ENCODE results near the gene MACC1. TPM values are rescaled to one million over a fixed set of nuclear protein-coding genes. Genes with fewer than 3 reads are reported as not detected.

MACC1 gene
- total RNA-seq, 2 experiments from 2014 or later, result 1.5 to 2.7 TPM

DNA sequence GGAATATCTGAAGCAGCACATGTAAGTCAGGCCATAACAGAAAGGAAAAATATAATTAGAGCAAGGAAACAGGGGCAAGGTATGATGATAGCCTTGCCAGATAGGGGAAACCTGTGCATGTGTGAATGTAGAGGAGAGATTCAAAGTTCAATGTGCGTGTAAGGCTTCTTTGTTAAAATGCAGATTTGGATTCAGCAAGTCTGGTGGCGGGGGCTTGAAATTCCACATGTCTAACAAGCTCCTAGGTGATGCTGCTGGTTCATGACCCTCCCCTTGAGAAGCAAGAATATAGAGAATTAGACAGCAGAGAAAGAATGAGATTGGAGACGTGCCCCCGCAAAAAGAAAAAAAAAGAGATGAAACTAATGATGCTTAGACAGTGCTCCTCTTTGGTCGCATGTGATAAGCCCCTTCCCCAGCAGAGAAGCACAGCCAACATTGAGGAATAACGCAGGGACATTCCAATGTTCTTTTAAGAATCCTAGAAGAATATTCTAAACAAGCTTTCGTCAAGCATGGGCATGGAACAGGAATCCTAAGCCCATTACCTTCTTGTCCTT, 21.1 kb upstream of the MACC1 start:
- no peak for DNase-seq
- no peak for ATAC-seq
- H3K9me3 Mint-ChIP-seq (ENCODE audit: low read depth), result peaks cover 2% of the 10 kb centered on the region
- CTCF ChIA-PET, result no interaction called here
- H3K4me1 Mint-ChIP-seq, result peaks cover 26% of the 10 kb centered on the region
- H3K4me3 Mint-ChIP-seq, result no peak overlapping the region
- no peak overlapping the region for H3K27ac Mint-ChIP-seq
- H3K27me3 Mint-ChIP-seq, result peaks cover 8% of the 10 kb centered on the region
- no peaks in the 10 kb centered on the region for H3K36me3 Mint-ChIP-seq

DNA sequence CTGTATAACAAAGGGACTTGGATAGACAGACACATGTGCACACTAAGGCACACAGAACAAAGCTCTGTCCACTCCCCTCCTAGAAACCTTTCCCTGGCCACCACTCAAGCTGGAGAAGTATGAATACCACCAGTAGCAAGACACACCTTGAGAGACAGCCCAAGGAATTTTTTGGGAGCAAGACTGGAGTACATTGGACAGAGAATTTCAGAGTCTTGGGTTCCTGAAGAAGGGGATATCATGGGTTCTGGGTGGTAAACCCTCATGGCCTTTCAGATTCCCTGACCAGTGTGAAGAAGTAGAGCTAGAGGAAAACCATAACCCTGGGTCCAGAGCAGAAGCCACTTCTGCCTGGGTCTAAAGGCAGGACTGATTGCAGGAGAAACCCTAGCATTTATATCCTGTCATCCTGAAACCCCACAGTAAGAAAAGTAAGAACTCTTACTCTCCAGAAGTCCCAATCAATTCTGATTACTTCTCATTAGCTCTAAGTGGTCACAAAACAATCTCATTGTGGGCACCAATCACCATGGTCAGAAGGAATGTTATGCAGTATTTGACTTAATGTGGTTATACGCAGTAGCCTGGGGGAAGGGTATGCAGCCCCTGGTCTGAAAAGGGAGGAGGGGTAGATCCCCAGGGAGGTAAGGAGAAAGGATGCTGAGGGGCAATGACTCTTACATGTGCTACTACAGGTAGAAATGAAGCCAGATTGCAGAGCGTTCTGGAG, 20.4 kb upstream of the MACC1 start:
- no peak overlapping the region for H3K27ac Mint-ChIP-seq
- CTCF ChIA-PET, result no interaction called here
- no peak for DNase-seq

DNA sequence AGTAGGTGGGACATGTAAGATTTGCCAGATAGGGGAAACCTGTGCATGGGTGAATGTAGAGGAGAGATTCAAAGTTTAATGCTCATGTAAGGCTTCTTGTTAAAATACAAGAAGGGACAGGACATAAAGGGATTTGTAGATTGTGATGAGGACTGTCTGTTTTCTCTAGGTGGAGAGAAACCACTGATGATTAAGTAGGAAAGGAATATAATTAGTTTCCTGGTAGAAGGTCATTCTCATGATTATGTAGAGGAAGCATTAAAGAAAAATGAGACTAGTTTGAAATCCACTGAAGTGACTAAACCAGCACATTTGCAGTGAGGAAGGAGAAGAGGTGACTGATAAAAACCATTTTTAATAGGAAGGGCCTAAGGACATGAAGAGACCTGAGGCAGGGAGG, 19.6 kb upstream of the MACC1 start:
- H3K4me3 Mint-ChIP-seq, result no peak overlapping the region
- peaks cover 26% of the 10 kb centered on the region for H3K4me1 Mint-ChIP-seq
- H3K36me3 Mint-ChIP-seq, result no peaks in the 10 kb centered on the region
- no peak for DNase-seq
- CTCF ChIA-PET, result no interaction called here
- peaks cover 8% of the 10 kb centered on the region for H3K27me3 Mint-ChIP-seq
- H3K9me3 Mint-ChIP-seq (ENCODE audit: low read depth), result peaks cover 2% of the 10 kb centered on the region
- H3K27ac Mint-ChIP-seq, result no peak overlapping the region
- ATAC-seq, result no peak

More for the DNA sequence above, 20.4 kb upstream of the MACC1 start:
- peaks cover 8% of the 10 kb centered on the region for H3K27me3 Mint-ChIP-seq
- no peaks in the 10 kb centered on the region for H3K36me3 Mint-ChIP-seq
- peaks cover 26% of the 10 kb centered on the region for H3K4me1 Mint-ChIP-seq
- no peak overlapping the region for H3K4me3 Mint-ChIP-seq
- ATAC-seq, result no peak
- peaks cover 2% of the 10 kb centered on the region for H3K9me3 Mint-ChIP-seq (ENCODE audit: low read depth)

DNA sequence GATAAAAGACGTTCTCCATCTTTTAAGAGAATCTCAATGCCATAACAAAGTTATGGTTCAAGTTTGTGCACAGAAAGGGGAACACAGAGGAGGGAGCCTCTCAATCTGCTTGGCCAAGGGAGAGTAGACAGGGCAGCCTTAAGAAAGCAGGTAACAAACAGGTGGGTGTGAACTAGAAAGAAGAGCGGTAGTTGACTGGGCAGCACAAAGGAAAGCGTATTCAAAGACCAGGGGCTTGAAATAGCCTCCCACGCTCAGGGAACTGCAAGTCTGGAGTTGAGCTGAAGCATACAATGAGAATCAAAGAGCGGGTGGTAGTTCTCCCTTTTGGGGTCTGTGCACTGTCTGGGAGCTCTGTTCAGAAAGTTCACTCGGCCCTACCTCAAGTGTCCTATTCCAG, 18.9 kb upstream of the MACC1 start:
- H3K4me1 Mint-ChIP-seq, result peaks cover 26% of the 10 kb centered on the region
- no peak for DNase-seq
- no peak for ATAC-seq
- H3K36me3 Mint-ChIP-seq, result no peaks in the 10 kb centered on the region
- H3K4me3 Mint-ChIP-seq, result no peak overlapping the region
- H3K27me3 Mint-ChIP-seq, result peaks cover 8% of the 10 kb centered on the region
- CTCF ChIA-PET, result no interaction called here
- H3K27ac Mint-ChIP-seq, result no peak overlapping the region
- peaks cover 2% of the 10 kb centered on the region for H3K9me3 Mint-ChIP-seq (ENCODE audit: low read depth)

DNA sequence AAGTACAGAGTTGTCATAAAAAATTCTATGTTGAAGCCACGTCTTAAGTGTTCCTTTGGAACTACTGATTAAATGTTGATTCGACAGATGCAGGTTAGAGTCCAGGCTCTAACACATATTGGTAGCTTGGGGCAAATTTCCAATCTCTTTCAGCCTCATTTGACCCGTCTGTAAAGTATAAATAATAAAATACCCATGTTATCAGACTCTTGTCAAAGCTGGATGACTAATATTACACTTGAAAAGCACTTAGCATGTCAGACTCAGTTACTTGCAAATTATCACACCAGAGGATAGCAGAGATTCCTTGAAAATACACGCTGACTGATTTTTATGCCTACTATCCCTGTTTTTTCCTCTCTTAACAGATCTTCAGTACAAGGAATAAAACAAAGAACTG, 18.1 kb upstream of the MACC1 start:
- ATAC-seq (no peak), DNase-seq (no peak)
- no peaks in the 10 kb centered on the region for H3K36me3 Mint-ChIP-seq
- H3K9me3 Mint-ChIP-seq (ENCODE audit: low read depth), result peaks cover 2% of the 10 kb centered on the region
- CTCF ChIA-PET, result interaction anchor here (0.5 kb wide), 1 partner anchor 71 kb away, joined by 4 read pairs; no protein-coding TSS in a partner anchor
- H3K4me1 Mint-ChIP-seq, result peaks cover 20% of the 10 kb centered on the region
- H3K4me3 Mint-ChIP-seq, result no peak overlapping the region
- H3K27ac Mint-ChIP-seq, result no peak overlapping the region
- H3K27me3 Mint-ChIP-seq, result peaks cover 8% of the 10 kb centered on the region

DNA sequence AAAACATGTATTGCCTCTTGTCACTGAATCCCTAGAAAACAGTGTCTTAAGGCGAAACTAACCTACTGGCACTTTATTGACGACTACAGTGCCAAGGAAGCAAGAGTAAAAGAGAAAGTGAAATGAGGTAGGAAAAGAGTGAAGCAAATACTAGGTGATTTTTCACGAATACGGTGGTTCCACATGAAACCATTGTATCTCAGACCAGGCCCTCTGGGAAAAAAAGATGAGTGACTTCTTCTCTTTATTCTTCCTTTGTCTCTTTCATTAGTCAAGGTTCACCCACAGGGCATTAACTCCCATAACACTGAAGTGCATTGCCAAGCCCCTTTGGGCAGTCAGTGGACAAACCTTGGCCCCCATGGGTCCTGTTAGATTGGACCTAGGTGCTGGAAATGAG, 16.2 kb upstream of the MACC1 start:
- CTCF ChIA-PET, result no interaction called here
- H3K4me3 Mint-ChIP-seq, result no peak overlapping the region
- H3K4me1 Mint-ChIP-seq, result peaks cover 7% of the 10 kb centered on the region
- H3K9me3 Mint-ChIP-seq (ENCODE audit: low read depth), result peaks cover 2% of the 10 kb centered on the region
- H3K27me3 Mint-ChIP-seq, result peaks cover 8% of the 10 kb centered on the region
- DNase-seq, result no peak
- no peaks in the 10 kb centered on the region for H3K36me3 Mint-ChIP-seq
- H3K27ac Mint-ChIP-seq, result no peak overlapping the region
- ATAC-seq, result no peak

DNA sequence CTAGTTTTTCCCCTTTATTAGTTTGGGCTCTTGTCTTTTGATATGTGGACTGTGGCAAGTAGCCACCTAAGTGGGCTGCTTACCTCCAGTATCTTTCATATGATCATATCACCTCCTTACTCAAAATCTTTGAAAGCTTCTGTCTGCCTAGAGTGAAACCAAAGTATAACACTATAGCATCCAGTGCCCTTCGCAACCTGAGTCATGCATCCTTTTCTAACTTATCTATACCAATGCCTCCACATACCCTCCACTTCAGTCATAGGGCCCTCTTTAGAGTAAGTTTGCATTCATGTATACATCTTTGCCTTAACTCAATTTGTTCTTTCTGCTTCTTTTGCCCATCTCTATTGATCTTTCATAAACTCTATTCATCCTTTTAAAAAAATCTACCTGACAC, 15.7 kb upstream of the MACC1 start:
- peaks cover 8% of the 10 kb centered on the region for H3K27me3 Mint-ChIP-seq
- no peak for ATAC-seq
- H3K4me3 Mint-ChIP-seq, result no peak overlapping the region
- CTCF ChIA-PET, result no interaction called here
- no peaks in the 10 kb centered on the region for H3K36me3 Mint-ChIP-seq
- peaks cover 2% of the 10 kb centered on the region for H3K4me1 Mint-ChIP-seq
- H3K9me3 Mint-ChIP-seq (ENCODE audit: low read depth), result peaks cover 2% of the 10 kb centered on the region
- no peak for DNase-seq
- no peak overlapping the region for H3K27ac Mint-ChIP-seq

DNA sequence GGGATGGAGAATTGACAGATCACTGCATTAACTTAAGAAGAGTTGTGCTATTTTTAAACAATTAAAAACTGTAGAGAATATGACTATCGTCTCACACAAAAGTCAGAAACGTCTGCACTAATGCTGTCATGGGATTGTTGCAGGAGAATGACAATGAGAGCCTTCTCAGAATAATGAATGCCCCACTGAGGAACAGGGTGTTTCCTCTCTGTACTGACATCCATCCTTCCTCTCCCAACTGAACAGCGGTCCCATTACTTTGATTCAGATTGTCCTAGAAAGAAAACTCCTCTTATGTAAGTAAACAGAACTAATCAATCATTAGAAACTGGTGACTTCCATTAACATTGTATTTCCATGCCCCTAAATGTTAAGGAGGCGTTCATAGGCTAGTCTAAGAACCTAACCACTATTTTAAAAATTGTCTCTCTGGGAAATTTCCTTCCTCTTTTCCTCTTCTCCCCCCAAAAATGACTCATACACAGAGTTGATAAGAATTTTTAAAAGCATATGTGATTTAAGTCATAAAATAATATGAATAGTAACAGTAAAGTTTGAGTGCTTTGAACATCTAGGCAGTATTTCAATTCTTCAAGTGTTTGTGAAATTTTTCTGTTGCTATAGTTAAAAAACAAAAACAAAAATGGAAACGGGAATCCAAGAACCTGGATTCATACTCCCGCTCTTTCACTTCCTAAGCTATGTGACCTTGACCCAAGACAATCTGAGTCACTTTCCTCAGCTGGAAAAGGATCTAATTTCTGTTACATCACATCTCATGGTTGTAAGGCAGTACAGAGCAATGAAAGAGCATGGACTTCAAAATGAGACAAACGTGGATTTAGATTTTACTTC, 12.7 kb upstream of the MACC1 start:
- no peaks in the 10 kb centered on the region for H3K36me3 Mint-ChIP-seq
- no peaks in the 10 kb centered on the region for H3K27me3 Mint-ChIP-seq
- H3K27ac Mint-ChIP-seq, result no peak overlapping the region
- no peak for ATAC-seq
- H3K9me3 Mint-ChIP-seq (ENCODE audit: low read depth), result no peaks in the 10 kb centered on the region
- CTCF ChIA-PET, result no interaction called here
- no peak for DNase-seq
- H3K4me1 Mint-ChIP-seq, result no peaks in the 10 kb centered on the region
- no peak overlapping the region for H3K4me3 Mint-ChIP-seq

DNA sequence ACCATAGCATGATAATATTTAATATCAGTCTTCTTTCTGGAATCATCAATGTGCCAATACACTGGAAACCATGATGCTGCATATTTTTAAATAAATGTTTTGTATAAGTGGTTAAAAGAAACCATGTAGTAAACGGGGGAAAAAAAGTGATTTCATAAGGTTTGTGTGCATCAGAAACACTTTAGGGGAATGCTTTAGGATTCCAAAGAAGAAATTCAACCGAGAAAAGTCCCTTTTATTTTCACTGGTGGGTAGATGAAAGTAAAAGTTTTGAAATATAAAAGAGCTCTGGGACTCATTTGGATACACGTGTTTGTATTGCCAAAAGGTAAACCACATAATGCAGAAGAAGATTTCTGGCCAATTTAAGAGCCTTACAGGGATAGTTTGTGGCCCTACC, 11.9 kb upstream of the MACC1 start:
- Mint-ChIP-seq H3K9me3 (ENCODE audit: low read depth) (no peaks in the 10 kb centered on the region), H3K4me1 (no peaks in the 10 kb centered on the region), H3K36me3 (no peaks in the 10 kb centered on the region), H3K4me3 (no peak overlapping the region), H3K27ac (no peak overlapping the region), H3K27me3 (no peaks in the 10 kb centered on the region)
- DNase-seq (no peak), ATAC-seq (no peak)
- CTCF ChIA-PET, result no interaction called here

DNA sequence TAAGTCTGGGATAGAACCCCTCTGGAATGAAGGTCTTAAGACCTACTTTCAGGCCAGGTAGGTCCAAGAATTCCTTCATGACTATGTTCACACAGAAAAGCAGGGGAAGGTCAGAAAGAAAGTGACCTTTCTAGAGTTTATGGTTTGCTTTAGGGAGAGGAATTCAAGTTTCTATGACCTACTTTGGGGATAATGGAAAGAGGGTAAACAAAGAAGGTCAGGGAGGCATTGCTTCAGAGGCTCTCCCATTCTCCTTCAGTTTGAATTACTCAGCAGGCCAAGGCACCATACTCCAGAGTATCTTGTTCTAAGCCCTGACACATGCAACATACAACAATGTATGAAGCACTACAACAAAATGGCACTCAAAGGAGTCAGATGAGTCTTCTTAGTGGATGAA, 11.5 kb upstream of the MACC1 start:
- Mint-ChIP-seq H3K4me1 (no peaks in the 10 kb centered on the region), H3K4me3 (no peak overlapping the region)
- CTCF ChIA-PET, result no interaction called here

DNA sequence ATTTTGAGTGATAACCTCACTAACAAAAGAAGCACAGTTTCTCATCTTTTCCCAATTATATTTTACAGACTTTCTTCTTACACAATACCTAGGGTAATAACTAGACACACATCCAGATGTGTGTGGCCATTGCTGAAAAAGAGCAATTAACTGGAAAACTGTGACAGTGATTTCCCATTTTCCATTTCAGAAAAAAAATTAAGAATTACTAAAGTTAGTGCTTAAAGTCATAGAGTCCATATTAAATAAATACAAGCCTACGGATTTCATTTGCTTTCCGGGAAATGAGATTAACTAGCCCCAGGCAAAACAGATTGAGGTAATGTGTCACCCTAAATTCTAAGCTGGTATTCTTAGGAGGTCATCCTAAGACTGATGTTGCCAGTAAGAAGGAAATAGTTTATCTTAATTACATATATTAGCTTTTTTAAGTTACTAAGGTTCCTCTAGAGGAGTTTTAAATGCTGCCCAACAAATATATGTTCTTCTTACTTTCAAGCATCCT, 10.2 kb upstream of the MACC1 start:
- CTCF ChIA-PET, result no interaction called here
- H3K9me3 Mint-ChIP-seq (ENCODE audit: low read depth), result no peaks in the 10 kb centered on the region
- ATAC-seq (no peak), DNase-seq (no peak)
- no peaks in the 10 kb centered on the region for H3K4me1 Mint-ChIP-seq
- H3K4me3 Mint-ChIP-seq, result no peak overlapping the region
- H3K36me3 Mint-ChIP-seq, result no peaks in the 10 kb centered on the region
- no peak overlapping the region for H3K27ac Mint-ChIP-seq
- H3K27me3 Mint-ChIP-seq, result no peaks in the 10 kb centered on the region

More for the DNA sequence above, 11.5 kb upstream of the MACC1 start:
- no peak for ATAC-seq
- DNase-seq, result no peak
- no peak overlapping the region for H3K27ac Mint-ChIP-seq
- H3K27me3 Mint-ChIP-seq, result no peaks in the 10 kb centered on the region
- no peaks in the 10 kb centered on the region for H3K9me3 Mint-ChIP-seq (ENCODE audit: low read depth)
- H3K36me3 Mint-ChIP-seq, result no peaks in the 10 kb centered on the region

DNA sequence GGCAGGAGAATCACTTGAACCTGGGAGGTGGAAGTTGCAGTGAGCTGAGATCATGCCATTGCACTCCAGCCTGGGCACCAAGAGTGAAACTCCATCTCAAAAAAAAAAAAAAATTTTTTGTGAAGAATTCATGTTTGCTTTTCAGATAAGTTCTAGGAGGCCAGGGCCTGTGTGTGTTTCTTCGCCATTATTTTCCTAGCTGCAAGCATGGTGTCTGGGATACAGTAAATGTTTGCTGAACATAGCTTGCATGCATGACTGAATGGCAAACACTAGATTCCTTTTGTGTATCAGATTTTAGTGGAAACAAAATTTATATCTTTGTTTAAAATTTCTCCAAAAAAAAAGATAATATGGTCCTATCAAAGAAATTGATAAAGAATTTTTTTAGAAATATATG, 9.7 kb upstream of the MACC1 start:
- ATAC-seq, result no peak
- no peaks in the 10 kb centered on the region for H3K9me3 Mint-ChIP-seq (ENCODE audit: low read depth)
- DNase-seq, result no peak
- no peak overlapping the region for H3K27ac Mint-ChIP-seq
- H3K27me3 Mint-ChIP-seq, result no peaks in the 10 kb centered on the region
- H3K4me1 Mint-ChIP-seq, result no peaks in the 10 kb centered on the region
- H3K36me3 Mint-ChIP-seq, result no peaks in the 10 kb centered on the region
- no peak overlapping the region for H3K4me3 Mint-ChIP-seq
- CTCF ChIA-PET, result no interaction called here

DNA sequence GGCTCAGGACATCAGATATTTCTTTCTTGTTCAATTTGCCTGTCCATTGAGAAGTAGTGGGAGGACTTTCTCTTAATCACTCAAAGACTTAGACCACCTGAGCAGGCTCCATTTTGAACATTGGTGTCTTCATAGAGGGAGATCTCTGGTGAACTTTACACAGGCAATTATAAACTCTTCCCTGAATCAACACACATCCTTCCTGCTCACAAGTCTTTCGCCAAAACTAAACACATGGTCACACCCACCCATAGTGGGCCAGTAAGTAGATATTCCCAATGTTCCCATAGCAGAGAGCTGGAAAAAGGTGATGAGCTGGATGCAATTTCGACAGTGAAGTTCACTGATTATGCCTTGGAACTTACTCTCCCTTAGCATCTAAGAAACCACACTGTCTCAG, 8.2 kb upstream of the MACC1 start:
- Mint-ChIP-seq H3K36me3 (no peaks in the 10 kb centered on the region), H3K27me3 (no peaks in the 10 kb centered on the region), H3K4me1 (no peaks in the 10 kb centered on the region), H3K4me3 (no peak overlapping the region), H3K27ac (no peak overlapping the region), H3K9me3 (ENCODE audit: low read depth) (no peaks in the 10 kb centered on the region)
- ATAC-seq (no peak), DNase-seq (no peak)
- CTCF ChIA-PET, result no interaction called here

DNA sequence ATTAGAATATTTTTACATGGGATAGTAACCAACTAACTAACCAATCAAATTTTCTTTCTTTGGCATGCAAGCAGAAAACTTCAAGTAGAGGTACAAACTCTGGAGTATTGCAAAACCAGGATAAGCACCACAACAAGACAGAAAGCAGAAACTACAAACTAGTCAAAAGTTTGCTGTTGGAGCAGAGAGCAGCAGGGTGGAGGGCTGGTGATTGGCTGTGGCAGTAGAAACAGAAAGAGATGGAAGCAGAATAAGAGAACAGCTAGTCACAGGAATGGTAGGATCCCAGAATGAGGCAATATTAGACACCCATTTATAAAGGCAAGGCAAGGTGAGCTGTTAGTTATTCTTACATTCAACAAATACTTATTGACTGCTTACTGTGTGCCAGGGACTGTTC, 6.8 kb upstream of the MACC1 start:
- no peak overlapping the region for H3K4me3 Mint-ChIP-seq
- CTCF ChIA-PET, result no interaction called here
- H3K27ac Mint-ChIP-seq, result no peak overlapping the region

More for the DNA sequence above, 6.8 kb upstream of the MACC1 start:
- no peak for ATAC-seq
- H3K4me1 Mint-ChIP-seq, result peaks cover 11% of the 10 kb centered on the region
- no peaks in the 10 kb centered on the region for H3K9me3 Mint-ChIP-seq (ENCODE audit: low read depth)
- H3K36me3 Mint-ChIP-seq, result no peaks in the 10 kb centered on the region
- no peak for DNase-seq
- no peaks in the 10 kb centered on the region for H3K27me3 Mint-ChIP-seq
